ENCODE data around the gene ARHGAP42.

GRCh38 chr11:100815787-100816330 is 128.8 kb downstream of the ARHGAP42 start:
- no peak for TF ChIP-seq CTCF (IDR thresholded peaks at IDR 0.05; ENCODE audit: borderline replicate concordance, extremely low read depth, low read length, poor library complexity, severe bottlenecking)
- no peak for TF ChIP-seq EZH2 (IDR thresholded peaks at IDR 0.05; ENCODE audit: borderline replicate concordance, low read depth, low read length, severe bottlenecking)

Measured in DND-41 (cell line).